Breast epithelium (tissue), 4 donors: ENCODE measurements around the gene CTDSP2. TPM values are rescaled to one million over a fixed set of nuclear protein-coding genes. Genes with fewer than 3 reads are reported as not detected.

ENCODE experiments used
- DNase-seq, 2 donors: peaks; one replicate each; pipeline ENCODE4 v3.0.0-alpha.2; 2019; ENCODE audit warnings: low spot score in 2 of 2
- H3K27ac ChIP-seq, 2 donors: fragments of 200-600 bp; sonication (generic) in 1 of 2; one replicate each; pipeline ENCODE4 v1.5.1; 2016 to 2019; ENCODE audit warnings: mild to moderate bottlenecking in 1 of 2
- H3K27me3 ChIP-seq, 2 donors: fragments of 200-600 bp; sonication (generic) in 1 of 2; one replicate each; pipeline versions ENCODE4 v1.5.1 to v1.6.0; 2017 to 2019; ENCODE audit warnings: control low read depth in 1 of 2, mild to moderate bottlenecking in 1 of 2
- H3K36me3 ChIP-seq: fragments of 200-600 bp; one replicate; pipeline ENCODE4 v1.5.1; 2019
- H3K4me1 ChIP-seq, 2 donors: fragments of 200-600 bp; sonication (generic); one replicate each; pipeline ENCODE4 v1.5.1; 2016 to 2019; ENCODE audit warnings: control low read depth in 1 of 2
- H3K4me3 ChIP-seq, 3 donors: fragments of 200-600 bp; sonication (generic); 1 replicate in 2 of 3; 2 replicates in 1 of 3; pipeline ENCODE4 v1.5.1; 2016 to 2019; ENCODE audit warnings: mild to moderate bottlenecking in 3 of 3, moderate library complexity in 2 of 3
- H3K9me3 ChIP-seq, 2 donors: fragments of 200-600 bp; sonication (generic) in 1 of 2; one replicate each; pipeline ENCODE4 v1.5.1; 2016 to 2019; ENCODE audit warnings: control low read depth in 1 of 2
- CTCF ChIP-seq, 3 donors: fragments of 450-650 bp; IDR thresholded peaks; one replicate each; pipeline ENCODE4 v1.5.1; 2016 to 2017; ENCODE audit warnings: antibody characterized with exemption in 3 of 3, mild to moderate bottlenecking in 3 of 3, moderate library complexity in 3 of 3
- POLR2A ChIP-seq: fragments of 450-650 bp; IDR thresholded peaks from one replicate; pipeline ENCODE4 v1.6.1; 2016; ENCODE audit warnings: antibody characterized with exemption, mild to moderate bottlenecking, moderate library complexity
- POLR2AphosphoS5 ChIP-seq, 3 donors: sonication (generic); formaldehyde crosslinking; IDR thresholded peaks; one replicate each; pipeline ENCODE4 v1.6.1; 2017; ENCODE audit warnings: antibody characterized with exemption in 3 of 3
- intact Hi-C: fragments of 100-400 bp; cut with DNase I; formaldehyde crosslinking; loops from one replicate; pipeline ENCODE4 v1.15.1; 2023; ENCODE audit warnings: low total_unique reads
- total RNA-seq, 3 donors: library from RNA; depleted of rRNA; stranded (reverse); fragments of >200 nt; gene quantifications; one replicate each; pipeline ENCODE4 v1.1.0, GENCODE V29; 2016

Gene CTDSP2
- 100 to 1,000 TPM; 144 to 175 (median 167) TPM for total RNA-seq

- Histone ChIP-seq H3K4me1 (peaks cover 0 to 18% of the 10 kb centered on the region in 2 donors), H3K36me3 (no peaks in the 10 kb centered on the region), H3K27ac (peak within 1 kb of the TSS; percentile 99 to 100), H3K9me3 (no peaks in the 10 kb centered on the region), H3K27me3 (no peaks in the 10 kb centered on the region), H3K4me3 (peak within 1 kb of the TSS; percentile 80 to 100 (median 97))
- intact Hi-C loops = loop anchor here (1.0 kb wide), 1 partner anchor 15 kb away; no protein-coding TSS in a partner anchor
- peak; percentile 100 for DNase-seq
- TF ChIP-seq POLR2AphosphoS5 (IDR thresholded peaks at IDR 0.05) (peak; percentile 44 to 74 (median 44)), POLR2A (peak; percentile 34), CTCF (IDR thresholded peaks at IDR 0.05) (peak in 1 of 3 donors; percentile 26)
Measured at GRCh38 chr12:57846577-57847319, at the start of gene CTDSP2. TSS of gene CTDSP2 (minus strand) at chr12:57846729. CDS start at chr12:57846435, 294 bp downstream.

GRCh38 chr12:57896115-57896433 lies 49.5 kb upstream of the CTDSP2 start:
- Histone ChIP-seq H3K27ac (peak overlapping the region; percentile 94 to 98), H3K27me3 (no peaks in the 10 kb centered on the region), H3K4me1 (peaks cover 27 to 50% of the 10 kb centered on the region in 2 donors), H3K9me3 (no peaks in the 10 kb centered on the region), H3K4me3 (peak overlapping the region; percentile 64 to 82 (median 69)), H3K36me3 (no peaks in the 10 kb centered on the region)
- peak in 2 of 3 donors; percentile 8 to 15 for TF ChIP-seq CTCF (IDR thresholded peaks at IDR 0.05)
- no peak for TF ChIP-seq POLR2AphosphoS5 (IDR thresholded peaks at IDR 0.05)
- no peak for DNase-seq
- intact Hi-C loops = loop anchor here (5.0 kb wide), 1 partner anchor 59 kb away; no protein-coding TSS in a partner anchor

- no peak for TF ChIP-seq POLR2A
- TF ChIP-seq POLR2AphosphoS5 (IDR thresholded peaks at IDR 0.05) = no peak
- TF ChIP-seq CTCF (IDR thresholded peaks at IDR 0.05) = no peak
- Histone ChIP-seq H3K4me3 (peak overlapping the region; percentile 64 to 82 (median 69)), H3K9me3 (no peaks in the 10 kb centered on the region), H3K27me3 (no peaks in the 10 kb centered on the region), H3K4me1 (peaks cover 27 to 50% of the 10 kb centered on the region in 2 donors), H3K27ac (peak overlapping the region; percentile 94 to 98), H3K36me3 (no peaks in the 10 kb centered on the region)
- DNase-seq = no peak
- intact Hi-C loops = loop anchor here (5.0 kb wide), 1 partner anchor 58 kb away; no protein-coding TSS in a partner anchor
Measured at GRCh38 chr12:57895389-57896114, 49.0 kb upstream of the CTDSP2 start.

GRCh38 chr12:57894399-57895292 lies 48.1 kb upstream of the CTDSP2 start:
- TF ChIP-seq POLR2AphosphoS5 (IDR thresholded peaks at IDR 0.05) (no peak), CTCF (IDR thresholded peaks at IDR 0.05) (no peak), POLR2A (no peak)
- Histone ChIP-seq H3K27me3 (no peaks in the 10 kb centered on the region), H3K4me1 (peaks cover 27 to 50% of the 10 kb centered on the region in 2 donors), H3K9me3 (no peaks in the 10 kb centered on the region), H3K36me3 (no peaks in the 10 kb centered on the region), H3K27ac (peak overlapping the region; percentile 94 to 98), H3K4me3 (peak overlapping the region in 1 of 3 donors; percentile 12)
- DNase-seq = no peak
- intact Hi-C loops = loop anchor here (5.0 kb wide), 1 partner anchor 57 kb away; no protein-coding TSS in a partner anchor
